RWPE1 (cell line): ENCODE measurements around the gene JUND.

ENCODE experiments used
- CTCF ChIA-PET: fragments of 350-600 bp; sonication (Branson Sonifier 250); formaldehyde crosslinking; extraction: SDS; loops from one replicate; lab custom pipeline; 2021; lab: Yijun Ruan, JAX
- POLR2A ChIA-PET: fragments of 400-600 bp; formaldehyde crosslinking; extraction: SDS; loops from one replicate; lab custom pipeline; 2020; ENCODE audit warnings: antibody characterized with exemption; ENCODE audit not compliant: low non-redundant PET; lab: Yijun Ruan, JAX
- DNase-seq: peaks from one replicate; pipeline ENCODE4 v3.0.0; 2012; ENCODE audit warnings: low spot score
- H3K27ac ChIP-seq: fragments of 450-650 bp; 2 replicates; pipeline ENCODE4 v1.5.1; 2017
- TF ChIP-seq, protein P1 (sequence below): fragments of 450-650 bp; conservative IDR thresholded peaks from 2 replicates; pipeline ENCODE4 v1.5.1; 2017; ENCODE audit warnings: low read depth, mild to moderate bottlenecking

JUND gene

GRCh38 chr19:18309525-18310064 is 28.2 kb upstream of the JUND start:
- CTCF ChIA-PET = no interaction called here
- H3K27ac ChIP-seq = peak overlapping the region; percentile 97
- POLR2A ChIA-PET = no interaction called here
- DNase-seq = no peak
- TF ChIP-seq, protein P1, sequence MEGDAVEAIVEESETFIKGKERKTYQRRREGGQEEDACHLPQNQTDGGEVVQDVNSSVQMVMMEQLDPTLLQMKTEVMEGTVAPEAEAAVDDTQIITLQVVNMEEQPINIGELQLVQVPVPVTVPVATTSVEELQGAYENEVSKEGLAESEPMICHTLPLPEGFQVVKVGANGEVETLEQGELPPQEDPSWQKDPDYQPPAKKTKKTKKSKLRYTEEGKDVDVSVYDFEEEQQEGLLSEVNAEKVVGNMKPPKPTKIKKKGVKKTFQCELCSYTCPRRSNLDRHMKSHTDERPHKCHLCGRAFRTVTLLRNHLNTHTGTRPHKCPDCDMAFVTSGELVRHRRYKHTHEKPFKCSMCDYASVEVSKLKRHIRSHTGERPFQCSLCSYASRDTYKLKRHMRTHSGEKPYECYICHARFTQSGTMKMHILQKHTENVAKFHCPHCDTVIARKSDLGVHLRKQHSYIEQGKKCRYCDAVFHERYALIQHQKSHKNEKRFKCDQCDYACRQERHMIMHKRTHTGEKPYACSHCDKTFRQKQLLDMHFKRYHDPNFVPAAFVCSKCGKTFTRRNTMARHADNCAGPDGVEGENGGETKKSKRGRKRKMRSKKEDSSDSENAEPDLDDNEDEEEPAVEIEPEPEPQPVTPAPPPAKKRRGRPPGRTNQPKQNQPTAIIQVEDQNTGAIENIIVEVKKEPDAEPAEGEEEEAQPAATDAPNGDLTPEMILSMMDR = no peak

- no peak for DNase-seq
- peak overlapping the region; percentile 97 for H3K27ac ChIP-seq
- TF ChIP-seq, protein P1 = no peak
- CTCF ChIA-PET = no interaction called here
- POLR2A ChIA-PET = no interaction called here
Measured at GRCh38 chr19:18308948-18309325, 27.5 kb upstream of the JUND start.

- TF ChIP-seq, protein P1 = no peak
- POLR2A ChIA-PET = no interaction called here
- CTCF ChIA-PET = no interaction called here
- peak overlapping the region; percentile 97 for H3K27ac ChIP-seq
- DNase-seq = no peak
Measured at GRCh38 chr19:18308051-18308947, 26.9 kb upstream of the JUND start.

GRCh38 chr19:18307271-18307681 is 25.9 kb upstream of the JUND start:
- TF ChIP-seq, protein P1 = no peak
- CTCF ChIA-PET = interaction anchor here (0.5 kb wide), 1 partner anchor 357 kb away, joined by 3 read pairs; no protein-coding TSS in a partner anchor
- peak overlapping the region; percentile 97 for H3K27ac ChIP-seq
- POLR2A ChIA-PET = no interaction called here
- DNase-seq = no peak

DNA sequence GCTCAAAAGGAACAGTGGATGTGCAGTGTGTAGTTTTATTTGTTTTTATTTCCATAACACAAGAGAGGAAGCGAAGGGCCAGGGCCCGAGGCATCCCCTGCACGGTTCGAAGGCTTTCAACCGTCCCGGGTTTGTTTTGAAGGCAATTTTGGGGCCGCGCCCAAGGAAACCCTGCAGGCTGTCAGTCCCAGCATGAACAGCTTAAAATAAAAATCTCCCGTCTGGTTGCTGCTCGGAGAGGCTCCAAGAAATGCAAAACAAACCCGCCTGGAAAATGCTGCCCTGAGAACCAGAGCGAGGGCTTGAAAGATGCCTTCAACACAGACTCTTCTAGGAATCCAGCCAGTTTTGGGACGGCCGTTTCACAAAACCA is 25.5 kb upstream of the JUND start:
- TF ChIP-seq, protein P1 = no peak
- no peak for DNase-seq
- peak overlapping the region; percentile 97 for H3K27ac ChIP-seq
- ChIA-PET POLR2A (no interaction called here), CTCF (interaction anchor here (0.5 kb wide), 1 partner anchor 357 kb away, joined by 3 read pairs; no protein-coding TSS in a partner anchor)

- TF ChIP-seq, protein P1 = no peak
Measured at GRCh38 chr19:18306209-18306887, 24.9 kb upstream of the JUND start.

More at GRCh38 chr19:18306209-18306887, 24.9 kb upstream of the JUND start:
- H3K27ac ChIP-seq = peak overlapping the region; percentile 97
- ChIA-PET POLR2A (no interaction called here), CTCF (interaction anchor here (0.5 kb wide), 1 partner anchor 358 kb away, joined by 3 read pairs; no protein-coding TSS in a partner anchor)
- no peak for DNase-seq
